Common myeloid progenitor, CD34-positive (primary cell): ENCODE measurements around the gene FCRL1.

Experiments used
- CTCF ChIA-PET: fragments of 350-600 bp; sonication (Branson Sonifier 250); formaldehyde crosslinking; loops from one replicate; lab custom pipeline; 2021; ENCODE audit warnings: antibody characterized with exemption; lab: Charles Lee
- POLR2A ChIA-PET: fragments of 350-600 bp; sonication (Branson Sonifier 250); formaldehyde crosslinking; loops from one replicate; lab custom pipeline; 2021; ENCODE audit warnings: antibody characterized with exemption; lab: Charles Lee
- DNase-seq, 3 donors: peaks; one replicate each; pipeline versions ENCODE4 v3.0.0 to v3.0.0-alpha.2; 2013
- H3K27ac ChIP-seq, 2 experiments: 1 replicate in 1 of 2; 2 replicates in 1 of 2; pipeline ENCODE4 v1.7.0; 2013; ENCODE audit warnings: inconsistent platforms in 2 of 2, low read length in 2 of 2, mild to moderate bottlenecking in 2 of 2, low read depth in 1 of 2, moderate library complexity in 1 of 2; ENCODE audit not compliant: severe bottlenecking in 2 of 2, insufficient read depth in 1 of 2, poor library complexity in 1 of 2
- H3K27me3 ChIP-seq, 5 experiments: replicated peaks in 2 of 5; 1 replicate in 3 of 5; 2 replicates in 2 of 5; pipeline versions ENCODE4 v1.6.1 to v1.7.0; 2013; ENCODE audit warnings: low read length in 4 of 5, mild to moderate bottlenecking in 2 of 5, moderate library complexity in 2 of 5, inconsistent platforms in 1 of 5; ENCODE audit not compliant: insufficient read depth in 5 of 5, control insufficient read depth in 4 of 5
- H3K36me3 ChIP-seq, 4 experiments: 1 replicate in 2 of 4; 2 replicates in 2 of 4; pipeline versions ENCODE4 v1.6.1 to v1.7.0; 2013; ENCODE audit warnings: low read length in 3 of 4, control low read depth in 1 of 4, mild to moderate bottlenecking in 1 of 4; ENCODE audit not compliant: control insufficient read depth in 4 of 4, insufficient read depth in 4 of 4
- H3K4me1 ChIP-seq, 4 experiments: 1 replicate in 3 of 4; 2 replicates in 1 of 4; pipeline versions ENCODE4 v1.6.1 to v1.7.1; 2013; ENCODE audit warnings: low read length in 3 of 4, mild to moderate bottlenecking in 3 of 4, control low read depth in 1 of 4, inconsistent platforms in 1 of 4, moderate library complexity in 1 of 4; ENCODE audit not compliant: control insufficient read depth in 4 of 4, insufficient read depth in 4 of 4; ENCODE audit errors: control extremely low read depth in 1 of 4
- H3K4me3 ChIP-seq, 7 experiments: 1 replicate in 4 of 7; 2 replicates in 3 of 7; pipeline versions ENCODE4 v1.5.1 to v1.7.0; 2013; ENCODE audit warnings: mild to moderate bottlenecking in 7 of 7, low read length in 6 of 7, moderate library complexity in 6 of 7, inconsistent platforms in 2 of 7, low read depth in 2 of 7, control low read depth in 1 of 7; ENCODE audit not compliant: insufficient read depth in 4 of 7, control insufficient read depth in 1 of 7; ENCODE audit errors: extremely low read depth in 1 of 7
- H3K9me3 ChIP-seq, 5 experiments: 1 replicate in 4 of 5; 2 replicates in 1 of 5; pipeline versions ENCODE4 v1.6.1 to v1.7.1; 2013; ENCODE audit warnings: low read length in 4 of 5, mild to moderate bottlenecking in 2 of 5, inconsistent platforms in 1 of 5, low read depth in 1 of 5, moderate library complexity in 1 of 5; ENCODE audit not compliant: control insufficient read depth in 4 of 5, insufficient read depth in 2 of 5; ENCODE audit errors: control extremely low read depth in 1 of 5
- WGBS: methylation state at CpG from one replicate; pipeline ENCODE4 v1.1.5; 2013; ENCODE audit not compliant: insufficient coverage; 5-methylcytosine and 5-hydroxymethylcytosine counted together

Gene FCRL1

GRCh38 chr1:157776971-157777391, 42.9 kb downstream of the FCRL1 start, which contains the start of gene FCRL2:
Gene FCRL2 (minus strand): TSS chr1:157777132. CDS start chr1:157777073, 59 bp downstream.
- Histone ChIP-seq H3K36me3 (no peaks in the 10 kb centered on the region), H3K27ac (no peak within 1 kb of the TSS), H3K4me1 (peaks cover 19 to 65% (median 50%) of the 10 kb centered on the region in 4 experiments), H3K27me3 (no peaks in the 10 kb centered on the region), H3K4me3 (no peak within 1 kb of the TSS), H3K9me3 (no peaks in the 10 kb centered on the region)
- no CpG with 5 or more reads among the region's 1 CpG for WGBS
- CTCF ChIA-PET: interaction anchor here (1.0 kb wide), 1 partner anchor 152 kb away, joined by 4 read pairs; no protein-coding TSS in a partner anchor
- POLR2A ChIA-PET: no interaction called here
- peak in 2 of 3 donors; percentile 41 to 48 for DNase-seq

GRCh38 chr1:157775101-157775870, 44.6 kb downstream of the FCRL1 start:
- H3K4me1 ChIP-seq: peaks cover 24 to 70% (median 55%) of the 10 kb centered on the region in 4 experiments
- H3K9me3 ChIP-seq: no peaks in the 10 kb centered on the region
- H3K36me3 ChIP-seq: no peaks in the 10 kb centered on the region
- WGBS: 95% methylated on average over 3 of the region's 4 CpGs
- CTCF ChIA-PET: interaction anchor here (0.7 kb wide), 1 partner anchor 195 kb away, joined by 4 read pairs; no protein-coding TSS in a partner anchor
- DNase-seq: no peak
- no peaks in the 10 kb centered on the region for H3K27me3 ChIP-seq
- no peak overlapping the region for H3K4me3 ChIP-seq
- no peak overlapping the region for H3K27ac ChIP-seq
- POLR2A ChIA-PET: no interaction called here

- Histone ChIP-seq H3K27me3 (no peaks in the 10 kb centered on the region), H3K36me3 (no peaks in the 10 kb centered on the region), H3K4me3 (no peak overlapping the region), H3K27ac (no peak overlapping the region), H3K4me1 (peaks cover 24 to 75% (median 60%) of the 10 kb centered on the region in 4 experiments), H3K9me3 (no peaks in the 10 kb centered on the region)
- no peak for DNase-seq
- WGBS: no CpG with 5 or more reads among the region's 2 CpGs
- CTCF ChIA-PET: interaction anchor here (1.0 to 2.1 kb wide), 2 partner anchors 9 to 12 kb away, joined by 4 to 8 read pairs; no protein-coding TSS in a partner anchor
- POLR2A ChIA-PET: no interaction called here
Measured at GRCh38 chr1:157774412-157774811, 45.5 kb downstream of the FCRL1 start.

- Histone ChIP-seq H3K4me1 (peaks cover 24 to 75% (median 60%) of the 10 kb centered on the region in 4 experiments), H3K27me3 (no peaks in the 10 kb centered on the region), H3K27ac (no peak overlapping the region), H3K36me3 (no peaks in the 10 kb centered on the region), H3K9me3 (no peaks in the 10 kb centered on the region), H3K4me3 (no peak overlapping the region)
- 0% methylated on average over 1 of the region's 1 CpG for WGBS
- ChIA-PET CTCF (interaction anchor here (1.0 to 2.1 kb wide), 4 partner anchors 9 to 193 kb away, joined by 4 to 10 read pairs (median 6); no protein-coding TSS in a partner anchor), POLR2A (no interaction called here)
- DNase-seq: peak; percentile 31 to 80 (median 65)
Measured at GRCh38 chr1:157773493-157774350, 46.2 kb downstream of the FCRL1 start.

- H3K9me3 ChIP-seq: no peaks in the 10 kb centered on the region
- DNase-seq: peak; percentile 89 to 97 (median 95)
- no peaks in the 10 kb centered on the region for H3K27me3 ChIP-seq
- H3K4me3 ChIP-seq: peak overlapping the region in 1 of 7 experiments; percentile 4
- CTCF ChIA-PET: interaction anchor here (1.0 to 1.8 kb wide), 4 partner anchors 11 to 191 kb away, joined by 3 to 10 read pairs (median 5); no protein-coding TSS in a partner anchor
- H3K4me1 ChIP-seq: peaks cover 24 to 67% (median 55%) of the 10 kb centered on the region in 4 experiments
- no peak overlapping the region for H3K27ac ChIP-seq
- POLR2A ChIA-PET: no interaction called here
- H3K36me3 ChIP-seq: no peaks in the 10 kb centered on the region
- 0% methylated on average over 3 of the region's 8 CpGs for WGBS
Measured at GRCh38 chr1:157771661-157772425, 48.1 kb downstream of the FCRL1 start.

- ChIA-PET CTCF (interaction anchor here (0.7 to 1.8 kb wide), 4 partner anchors 10 to 614 kb away, joined by 3 to 5 read pairs (median 4); no protein-coding TSS in a partner anchor), POLR2A (no interaction called here)
- 91% methylated on average over 7 of the region's 9 CpGs for WGBS
Measured at GRCh38 chr1:157770442-157771043, 49.4 kb downstream of the FCRL1 start.

More at GRCh38 chr1:157770442-157771043, 49.4 kb downstream of the FCRL1 start:
- H3K4me1 ChIP-seq: peaks cover 24 to 55% (median 51%) of the 10 kb centered on the region in 4 experiments
- H3K9me3 ChIP-seq: no peaks in the 10 kb centered on the region
- no peaks in the 10 kb centered on the region for H3K36me3 ChIP-seq
- DNase-seq: no peak
- H3K4me3 ChIP-seq: no peak overlapping the region
- H3K27me3 ChIP-seq: no peaks in the 10 kb centered on the region
- H3K27ac ChIP-seq: no peak overlapping the region
